ENCODE results near the gene CFAP100.

Gene CFAP100

GRCh38 chr3:126463521-126463920, 68.8 kb downstream of the CFAP100 start:
- DNase-seq (ENCODE audit: low read depth), result no peak

GRCh38 chr3:126464093-126464492, 69.4 kb downstream of the CFAP100 start:
- DNase-seq (ENCODE audit: low read depth), result no peak

- no peak for DNase-seq (ENCODE audit: low read depth)
Observed at GRCh38 chr3:126464494-126464893, 69.8 kb downstream of the CFAP100 start.

- DNase-seq (ENCODE audit: low read depth), result no peak
Observed at GRCh38 chr3:126464997-126465396, 70.3 kb downstream of the CFAP100 start.

GRCh38 chr3:126465928-126466544, 71.3 kb downstream of the CFAP100 start:
- no peak for DNase-seq (ENCODE audit: low read depth)

- no peak for DNase-seq (ENCODE audit: low read depth)
Observed at GRCh38 chr3:126466886-126467610, 72.3 kb downstream of the CFAP100 start.

- DNase-seq (ENCODE audit: low read depth), result no peak
Observed at GRCh38 chr3:126467611-126467955, 72.9 kb downstream of the CFAP100 start.

GRCh38 chr3:126468028-126468891, 73.6 kb downstream of the CFAP100 start:
- peak; percentile 41 for DNase-seq (ENCODE audit: low read depth)

GRCh38 chr3:126469479-126469878, 74.8 kb downstream of the CFAP100 start:
- no peak for DNase-seq (ENCODE audit: low read depth)

- peak; percentile 90 for DNase-seq (ENCODE audit: low read depth)
Observed at GRCh38 chr3:126472277-126473006, 77.7 kb downstream of the CFAP100 start.

GRCh38 chr3:126473292-126474168, 78.8 kb downstream of the CFAP100 start:
- DNase-seq (ENCODE audit: low read depth), result no peak

GRCh38 chr3:126474498-126475412, 80.0 kb downstream of the CFAP100 start:
- peak; percentile 39 for DNase-seq (ENCODE audit: low read depth)

- DNase-seq (ENCODE audit: low read depth), result peak; percentile 94
Observed at GRCh38 chr3:126475413-126476114, 80.9 kb downstream of the CFAP100 start, which contains the start of gene ZXDC. Gene ZXDC (minus strand): TSS chr3:126475891. CDS start chr3:126475865, 26 bp downstream.

GRCh38 chr3:126476166-126477060, 81.7 kb downstream of the CFAP100 start:
- DNase-seq (ENCODE audit: low read depth), result peak; percentile 19

GRCh38 chr3:126477061-126477380, 82.3 kb downstream of the CFAP100 start:
- DNase-seq (ENCODE audit: low read depth), result no peak

- DNase-seq (ENCODE audit: low read depth), result no peak
Observed at GRCh38 chr3:126478581-126479310, 84.0 kb downstream of the CFAP100 start.

GRCh38 chr3:126479642-126480041, 84.9 kb downstream of the CFAP100 start:
- DNase-seq (ENCODE audit: low read depth), result no peak

- DNase-seq (ENCODE audit: low read depth), result no peak
Observed at GRCh38 chr3:126480206-126480605, 85.5 kb downstream of the CFAP100 start.

All from fibroblast of gingiva (primary cell).